Measurements from ENCODE around the gene BMP2K.

Gene BMP2K

DNA sequence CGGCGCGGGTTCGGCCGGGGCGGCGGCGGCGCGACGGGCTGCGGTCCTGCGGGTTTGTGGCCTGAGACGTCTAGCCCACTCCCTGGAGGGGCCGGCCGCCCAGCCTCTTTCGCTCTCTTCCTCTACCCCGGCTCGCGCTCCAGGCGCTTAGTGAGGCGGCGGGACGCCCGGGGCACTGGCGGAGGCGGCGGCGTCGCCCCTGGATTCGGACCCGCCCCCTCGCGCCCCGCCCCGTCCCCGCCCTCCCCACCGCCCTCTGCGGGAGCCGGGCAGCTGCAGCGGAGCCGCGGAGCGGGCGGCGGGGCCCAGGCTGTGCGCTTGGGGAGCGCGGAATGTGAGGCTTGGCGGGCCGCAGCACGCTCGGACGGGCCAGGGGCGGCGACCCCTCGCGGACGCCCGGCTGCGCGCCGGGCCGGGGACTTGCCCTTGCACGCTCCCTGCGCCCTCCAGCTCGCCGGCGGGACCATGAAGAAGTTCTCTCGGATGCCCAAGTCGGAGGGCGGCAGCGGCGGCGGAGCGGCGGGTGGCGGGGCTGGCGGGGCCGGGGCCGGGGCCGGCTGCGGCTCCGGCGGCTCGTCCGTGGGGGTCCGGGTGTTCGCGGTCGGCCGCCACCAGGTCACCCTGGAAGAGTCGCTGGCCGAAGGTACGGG, at the start of gene BMP2K:
TSS of gene BMP2K (plus strand) at position 272 of the 650 bp plus-strand sequence. CDS start at position 466, 194 bp downstream.
- peak; percentile 91 for DNase-seq

GRCh38 chr4:78726546-78726945, 49.6 kb upstream of the BMP2K start:
- no peak for DNase-seq

DNA sequence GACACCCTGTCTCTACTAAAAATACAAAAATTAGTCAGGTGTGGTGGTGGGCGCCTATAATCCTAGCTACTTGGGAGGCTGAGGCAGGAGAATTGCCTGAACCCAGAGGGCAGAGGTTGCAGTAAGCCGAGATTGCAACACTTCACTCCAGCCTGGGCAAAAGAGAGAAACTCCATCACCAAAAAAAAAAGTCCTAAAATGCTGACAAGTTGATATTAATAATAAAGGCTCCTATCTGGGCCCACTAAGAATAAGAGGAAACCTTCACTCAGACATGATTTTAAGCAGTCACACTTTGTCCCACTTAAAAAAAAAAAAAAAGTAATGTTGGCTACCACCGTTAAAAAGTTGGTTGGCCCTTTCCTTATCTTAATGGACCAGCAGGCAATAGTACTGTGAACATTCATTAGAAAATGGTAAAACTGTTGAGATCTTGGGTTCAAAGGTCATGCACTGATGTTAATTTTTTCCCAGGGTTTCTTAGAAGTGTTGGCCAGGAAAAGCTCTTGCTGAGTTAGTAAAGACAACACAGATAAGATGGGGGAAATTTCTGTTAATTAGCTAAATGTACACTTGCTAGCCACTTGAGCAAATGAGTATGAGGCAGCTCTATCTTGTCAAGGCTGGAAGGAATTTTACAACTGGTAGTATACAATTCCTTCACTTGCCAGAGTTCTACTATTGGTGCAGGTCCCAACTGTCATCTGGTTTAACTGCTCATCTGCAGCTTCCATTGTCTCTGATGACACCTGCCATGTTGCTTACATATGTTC, 43.6 kb upstream of the BMP2K start:
- DNase-seq = no peak

GRCh38 chr4:78734441-78735162, 41.5 kb upstream of the BMP2K start:
- DNase-seq = no peak

GRCh38 chr4:78735697-78736096, 40.5 kb upstream of the BMP2K start:
- no peak for DNase-seq

DNA sequence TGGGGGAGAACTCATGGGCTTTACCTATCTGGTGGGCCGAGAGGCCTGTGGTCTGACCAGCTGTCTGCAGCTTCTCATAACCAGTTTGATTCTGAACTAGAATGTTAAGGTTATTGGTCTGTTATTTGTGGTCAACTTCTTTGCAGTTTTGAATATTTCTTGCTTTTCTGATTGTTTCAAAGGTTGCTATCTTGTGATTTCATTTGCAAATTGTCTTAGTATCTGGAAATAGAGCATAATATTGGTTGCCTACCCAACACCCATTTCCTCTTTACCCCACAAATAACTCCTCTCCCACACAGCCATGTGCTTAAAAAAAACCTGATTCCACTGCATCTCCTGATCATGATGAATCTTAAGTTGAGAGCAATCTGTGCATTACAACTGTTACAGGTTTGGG, 39.1 kb upstream of the BMP2K start:
- DNase-seq = no peak

DNA sequence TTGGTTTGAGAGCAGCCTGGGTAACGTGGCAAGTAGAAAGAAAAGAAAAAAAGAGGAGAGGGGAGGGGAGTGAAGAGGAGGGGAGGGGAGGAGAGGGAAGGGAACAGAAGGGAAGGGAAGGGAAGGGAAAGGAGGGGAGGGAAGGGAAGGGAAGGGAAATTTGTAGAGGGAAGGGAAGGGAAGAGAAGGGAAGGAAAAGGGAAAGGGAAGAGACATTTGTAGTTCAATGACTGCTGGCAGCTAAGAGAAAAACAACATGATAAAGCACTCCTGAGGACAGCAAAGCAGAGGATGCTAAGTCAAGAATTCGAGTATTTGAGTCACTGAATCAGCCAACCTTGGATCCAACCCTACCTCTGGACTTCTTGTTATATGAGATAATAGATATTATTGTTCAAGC, 38.2 kb upstream of the BMP2K start:
- no peak for DNase-seq

GRCh38 chr4:78742300-78742699, 33.9 kb upstream of the BMP2K start:
- DNase-seq = no peak

- DNase-seq = no peak
Measured at GRCh38 chr4:78747475-78747922, 28.7 kb upstream of the BMP2K start.

DNA sequence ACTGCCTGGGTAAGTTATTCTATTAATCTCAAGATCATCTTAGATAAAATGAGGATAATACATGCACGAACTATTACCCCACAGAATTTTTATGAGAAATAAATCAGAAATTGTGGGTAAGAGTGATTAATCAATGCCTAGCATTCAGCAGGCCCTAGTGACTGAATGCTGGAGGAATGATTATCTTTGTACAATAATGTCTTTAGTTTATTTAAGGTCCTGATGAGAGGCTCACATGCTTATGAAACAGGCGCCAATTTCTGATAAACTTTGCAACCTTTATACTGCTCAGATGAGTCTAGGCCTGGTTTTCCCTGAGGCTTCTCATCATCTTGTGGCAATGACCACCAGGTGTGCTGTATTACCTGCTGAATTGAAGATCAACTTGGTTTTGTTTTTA, 27.8 kb upstream of the BMP2K start:
- DNase-seq = no peak

DNA sequence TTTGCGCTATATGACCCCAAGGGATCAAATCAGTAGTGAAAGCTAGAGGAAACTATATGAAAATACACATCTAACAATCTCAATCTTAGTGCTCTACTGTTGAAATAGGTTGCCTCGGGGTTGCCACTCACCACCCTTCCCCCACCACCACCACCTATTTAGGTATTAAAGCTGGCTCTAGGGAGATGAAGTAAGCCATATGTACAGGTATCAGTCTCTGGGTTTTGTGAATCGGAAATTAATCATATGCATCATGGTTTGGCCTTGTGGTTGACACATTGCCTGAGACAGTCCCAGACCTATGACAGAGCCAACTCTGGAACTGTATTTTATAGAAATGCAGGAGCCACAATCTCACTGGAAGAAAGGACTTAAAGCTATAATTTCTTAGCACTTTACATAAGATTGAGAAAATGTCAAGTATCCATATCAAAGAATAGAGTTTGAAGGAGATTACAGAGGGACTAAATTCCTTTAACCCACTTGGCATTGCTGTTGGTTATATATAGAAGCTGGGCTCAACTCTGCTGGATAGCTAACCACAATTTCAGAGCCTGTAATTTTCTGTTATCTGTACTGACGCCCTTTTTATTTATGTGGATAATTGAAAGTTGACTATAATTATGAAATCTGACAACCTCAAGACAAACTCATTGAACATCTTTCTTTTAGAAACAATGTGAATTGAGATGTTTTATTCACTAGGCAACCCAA, 26.7 kb upstream of the BMP2K start:
- no peak for DNase-seq

DNA sequence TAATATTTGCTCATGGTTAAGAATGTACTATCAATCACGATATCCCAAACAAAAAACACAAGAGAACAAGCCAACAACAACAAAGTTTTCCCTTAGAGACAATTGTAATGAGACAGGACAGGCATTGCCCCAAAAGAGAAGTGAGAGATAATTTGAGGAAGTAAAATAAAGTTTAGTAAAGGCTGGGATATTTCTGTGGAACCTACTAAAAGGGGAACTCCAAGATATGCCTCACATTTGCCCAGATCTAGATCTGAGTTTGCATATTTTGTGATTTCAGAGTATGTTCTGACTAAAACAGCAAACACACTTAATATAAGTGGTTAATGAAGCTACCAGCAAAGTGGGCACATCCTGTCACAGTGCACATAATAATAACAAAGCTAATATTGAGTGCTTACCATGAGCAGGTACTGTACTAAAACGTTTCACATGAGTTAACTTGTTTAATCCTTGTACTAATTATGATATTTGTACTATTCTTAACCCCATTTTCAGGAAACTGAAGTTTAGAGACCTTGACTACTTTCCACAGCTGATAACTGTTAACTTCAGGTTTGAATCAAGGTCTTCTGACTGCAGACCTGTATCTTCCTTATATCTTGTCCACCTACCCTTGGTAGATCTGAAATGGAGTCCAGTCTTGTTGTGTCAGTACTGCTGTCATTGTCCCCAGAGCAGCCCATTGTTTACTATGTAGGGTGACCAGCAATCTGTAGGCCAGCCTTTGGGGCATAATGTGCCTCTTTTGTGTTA, 26.0 kb upstream of the BMP2K start:
- DNase-seq = no peak

GRCh38 chr4:78753091-78753490, 23.1 kb upstream of the BMP2K start:
- DNase-seq = no peak

GRCh38 chr4:78754872-78755271, 21.3 kb upstream of the BMP2K start:
- no peak for DNase-seq

DNA sequence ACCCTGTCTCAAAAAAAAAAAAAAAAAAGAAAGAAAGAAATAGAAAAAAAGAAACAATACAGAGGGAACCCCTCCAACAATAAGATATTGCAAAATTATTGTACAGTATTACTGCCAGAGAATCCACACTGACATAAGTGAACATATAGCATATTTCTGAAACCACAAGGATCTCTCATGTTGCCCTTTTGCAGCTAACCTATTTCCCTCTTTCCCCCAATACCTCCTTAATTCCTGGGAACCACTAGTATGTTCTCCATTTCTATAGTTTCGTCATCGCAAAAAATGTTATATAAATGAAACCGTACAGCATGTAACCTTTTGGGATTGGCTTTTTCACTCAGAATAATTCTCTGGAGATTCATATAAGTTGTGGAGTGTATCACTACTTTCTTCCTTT, 20.0 kb upstream of the BMP2K start:
- no peak for DNase-seq

DNA sequence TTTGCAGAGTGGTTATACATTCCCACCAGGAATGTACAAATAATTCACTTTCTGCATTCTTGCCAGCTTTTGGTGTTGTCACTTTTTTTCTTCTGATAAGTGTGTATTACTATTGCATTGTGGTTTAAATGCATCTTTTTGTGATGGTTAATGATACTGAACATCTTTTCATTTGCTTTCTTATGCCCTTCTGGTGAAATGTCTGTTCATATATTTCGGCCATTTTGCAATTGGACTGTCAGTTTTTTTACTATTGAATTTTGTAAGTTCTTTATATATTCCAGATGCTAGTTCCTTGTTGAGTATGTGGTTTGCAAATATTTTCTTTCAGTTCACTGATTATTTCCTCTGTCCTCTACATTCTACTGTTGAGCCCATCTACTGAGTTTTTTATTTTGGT, 19.4 kb upstream of the BMP2K start:
- no peak for DNase-seq

GRCh38 chr4:78757574-78757973, 18.6 kb upstream of the BMP2K start:
- DNase-seq = no peak

DNA sequence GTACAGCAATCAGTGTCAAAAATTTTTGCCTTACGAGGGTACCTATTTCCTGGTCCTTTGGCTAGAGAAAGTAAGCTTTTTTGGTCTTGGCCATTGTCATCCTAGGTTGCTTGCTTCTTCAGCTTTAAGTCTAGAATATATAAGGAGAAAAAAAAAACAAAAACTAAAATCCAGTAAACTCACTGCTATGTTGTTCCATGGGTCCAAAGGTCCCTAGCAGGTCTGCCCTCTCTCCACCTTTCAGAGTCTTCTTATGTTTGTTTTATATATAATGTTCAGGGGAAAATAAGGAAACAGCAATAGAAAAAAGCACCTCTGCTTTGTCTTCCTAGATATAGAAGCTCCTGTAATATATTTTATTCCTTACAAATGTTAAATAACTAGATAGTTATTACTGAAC, 18.1 kb upstream of the BMP2K start:
- no peak for DNase-seq

GRCh38 chr4:78762529-78762928, 13.6 kb upstream of the BMP2K start:
- no peak for DNase-seq

- DNase-seq = no peak
Measured at GRCh38 chr4:78763251-78763650, 12.9 kb upstream of the BMP2K start.

GRCh38 chr4:78763763-78764387, 12.3 kb upstream of the BMP2K start:
- no peak for DNase-seq

DNA sequence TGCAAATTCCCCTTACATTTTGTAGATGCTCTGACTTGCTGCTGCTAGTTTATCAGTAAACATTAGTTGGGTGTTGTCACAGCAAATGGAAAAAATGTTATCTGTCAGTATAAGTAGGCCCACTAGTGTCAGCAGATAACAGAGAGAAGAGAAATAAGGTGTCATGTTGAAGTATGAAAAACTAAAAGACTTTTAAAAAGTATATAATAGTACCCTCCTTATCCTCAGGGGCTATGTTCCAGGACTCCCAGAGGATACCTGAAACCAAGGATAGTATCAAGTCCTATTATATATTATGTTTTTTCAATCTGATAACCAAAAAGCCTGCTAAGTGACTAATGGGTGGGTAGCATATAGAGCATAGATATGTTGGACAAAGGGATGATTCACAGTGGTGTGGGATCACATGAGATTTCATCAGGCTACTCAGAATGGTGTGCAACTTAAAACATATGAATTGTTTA, 11.6 kb upstream of the BMP2K start:
- DNase-seq = no peak
